Gastrocnemius medialis (tissue), 4 donors: ENCODE measurements around the gene FAM78B.

ENCODE experiments used
- CTCF ChIP-seq, 5 experiments: fragments of 450-650 bp in 3 of 5; fragments of 200-600 bp in 2 of 5; sonication (generic) in 2 of 5; IDR thresholded peaks in 4 of 5; conservative IDR thresholded peaks in 1 of 5; 1 replicate in 4 of 5; 2 replicates in 1 of 5; pipeline ENCODE4 v1.5.1; 2016 to 2019; ENCODE audit warnings: antibody characterized with exemption in 5 of 5, mild to moderate bottlenecking in 3 of 5, moderate library complexity in 3 of 5
- POLR2A ChIP-seq, 2 donors: fragments of 450-650 bp; IDR thresholded peaks; one replicate each; pipeline ENCODE4 v1.6.1; 2017; ENCODE audit warnings: antibody characterized with exemption in 2 of 2, mild to moderate bottlenecking in 2 of 2, moderate library complexity in 2 of 2

DNA sequence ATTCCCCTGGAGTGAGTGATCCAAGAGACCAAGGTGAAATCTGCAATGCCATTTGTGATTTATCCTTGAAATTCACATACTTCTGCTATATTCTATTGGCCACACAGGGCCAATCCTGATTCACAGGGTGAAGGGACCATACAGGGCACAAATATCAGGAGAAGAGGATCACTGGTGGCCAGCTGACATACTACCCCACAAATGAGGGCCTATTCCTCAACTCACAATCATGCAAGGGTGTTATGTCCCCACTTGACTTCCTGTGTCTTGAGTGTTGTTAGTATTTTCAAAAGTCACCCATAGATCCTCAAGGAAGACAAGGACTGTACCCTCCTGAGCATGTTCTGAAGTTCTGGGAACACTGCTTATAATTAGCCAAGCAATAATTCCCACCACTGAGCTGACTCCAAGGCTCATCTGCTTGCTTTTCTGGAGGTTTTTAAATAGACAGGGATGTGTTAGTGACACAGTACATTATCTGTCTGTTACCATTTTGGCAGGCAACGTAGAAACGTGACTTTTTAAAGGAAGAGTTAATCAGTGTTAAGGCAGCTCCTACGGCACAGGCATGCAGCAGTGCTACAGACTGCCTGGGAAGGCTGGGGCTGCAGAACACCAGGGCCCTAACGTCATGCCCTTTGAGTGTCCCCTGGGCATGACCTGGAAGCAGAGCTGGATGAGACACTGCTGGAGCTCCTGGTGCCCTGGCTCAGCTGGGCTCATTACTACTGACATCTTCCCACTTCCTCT lies 137.4 kb downstream of the FAM78B start:
- TF ChIP-seq CTCF (IDR thresholded peaks at IDR 0.05 in 4 of 5, conservative IDR thresholded peaks at IDR 0.05 in 1 of 5), result no peak
- TF ChIP-seq POLR2A (IDR thresholded peaks at IDR 0.05), result no peak
